B cell (primary cell): Measurements from ENCODE around the gene ANKRD29.

Experiments used
- EZH2 ChIP-seq: IDR thresholded peaks from 2 replicates; pipeline ENCODE4 v1.6.1; 2012; ENCODE audit warnings: borderline replicate concordance, low read depth, mild to moderate bottlenecking, moderate library complexity, low read length; ENCODE audit not compliant: insufficient read depth, poor library complexity, severe bottlenecking
- TF ChIP-seq, protein P1 (sequence below): fragments of 200-600 bp; IDR thresholded peaks from one replicate; pipeline ENCODE4 v1.8.0; 2022; ENCODE audit warnings: antibody characterized with exemption, mild to moderate bottlenecking

GRCh38 chr18:23652232-23652631 lies 10.5 kb downstream of the ANKRD29 start:
- TF ChIP-seq, protein P1, sequence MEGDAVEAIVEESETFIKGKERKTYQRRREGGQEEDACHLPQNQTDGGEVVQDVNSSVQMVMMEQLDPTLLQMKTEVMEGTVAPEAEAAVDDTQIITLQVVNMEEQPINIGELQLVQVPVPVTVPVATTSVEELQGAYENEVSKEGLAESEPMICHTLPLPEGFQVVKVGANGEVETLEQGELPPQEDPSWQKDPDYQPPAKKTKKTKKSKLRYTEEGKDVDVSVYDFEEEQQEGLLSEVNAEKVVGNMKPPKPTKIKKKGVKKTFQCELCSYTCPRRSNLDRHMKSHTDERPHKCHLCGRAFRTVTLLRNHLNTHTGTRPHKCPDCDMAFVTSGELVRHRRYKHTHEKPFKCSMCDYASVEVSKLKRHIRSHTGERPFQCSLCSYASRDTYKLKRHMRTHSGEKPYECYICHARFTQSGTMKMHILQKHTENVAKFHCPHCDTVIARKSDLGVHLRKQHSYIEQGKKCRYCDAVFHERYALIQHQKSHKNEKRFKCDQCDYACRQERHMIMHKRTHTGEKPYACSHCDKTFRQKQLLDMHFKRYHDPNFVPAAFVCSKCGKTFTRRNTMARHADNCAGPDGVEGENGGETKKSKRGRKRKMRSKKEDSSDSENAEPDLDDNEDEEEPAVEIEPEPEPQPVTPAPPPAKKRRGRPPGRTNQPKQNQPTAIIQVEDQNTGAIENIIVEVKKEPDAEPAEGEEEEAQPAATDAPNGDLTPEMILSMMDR, result no peak
- no peak for TF ChIP-seq EZH2
